Peyer's patch (tissue), 4 donors: ENCODE data around the gene F12. TPM values are rescaled to one million over a fixed set of nuclear protein-coding genes. Genes with fewer than 3 reads are reported as not detected.
"Not testable (repeated sequence)": the region's sequence is repeated elsewhere in the genome, so short reads cannot be mapped to it uniquely, and the experiment has no call there.

Experiments
- DNase-seq, 3 donors: peaks; one replicate each; pipeline ENCODE4 v3.0.0-alpha.2; 2017 to 2019
- H3K27ac ChIP-seq, 4 donors: fragments of 200-600 bp; sonication (generic); one replicate each; pipeline ENCODE4 v1.5.1; 2016 to 2019
- H3K27me3 ChIP-seq, 2 donors: fragments of 200-600 bp; sonication (generic); one replicate each; pipeline ENCODE4 v1.5.1; 2019
- H3K36me3 ChIP-seq, 3 donors: fragments of 200-600 bp; sonication (generic); one replicate each; pipeline ENCODE4 v1.5.1; 2016 to 2019
- H3K4me1 ChIP-seq, 4 donors: fragments of 200-600 bp; sonication (generic); one replicate each; pipeline ENCODE4 v1.5.1; 2016 to 2019
- H3K4me3 ChIP-seq, 4 donors: fragments of 200-600 bp; sonication (generic); 1 replicate in 3 of 4; 2 replicates in 1 of 4; pipeline ENCODE4 v1.5.1; 2016 to 2019; ENCODE audit warnings: mild to moderate bottlenecking in 1 of 4
- H3K9me3 ChIP-seq, 4 donors: fragments of 200-600 bp; sonication (generic); one replicate each; pipeline ENCODE4 v1.5.1; 2016 to 2019; ENCODE audit warnings: mild to moderate bottlenecking in 1 of 4
- POLR2A ChIP-seq, 2 donors: fragments of 450-650 bp; IDR thresholded peaks; one replicate each; pipeline ENCODE4 v1.5.1; 2017; ENCODE audit warnings: antibody characterized with exemption in 2 of 2, mild to moderate bottlenecking in 2 of 2, moderate library complexity in 2 of 2
- total RNA-seq, 4 donors: library from RNA; depleted of rRNA; stranded (reverse); fragments of >200 nt; gene quantifications; one replicate each; pipeline ENCODE4 v1.1.0, GENCODE V29; 2016
- TF ChIP-seq, protein P1 (sequence below), 6 experiments: fragments of 450-650 bp in 4 of 6; fragments of 200-600 bp in 2 of 6; sonication (generic) in 1 of 6; IDR thresholded peaks; one replicate each; pipeline ENCODE4 v1.5.1; 2017 to 2019; ENCODE audit warnings: antibody characterized with exemption in 6 of 6, mild to moderate bottlenecking in 3 of 6, moderate library complexity in 1 of 6

The F12 gene
- total RNA-seq, 4 donors from 2014 or later: 1.7 to 22.2 (median 7.8) TPM

DNA sequence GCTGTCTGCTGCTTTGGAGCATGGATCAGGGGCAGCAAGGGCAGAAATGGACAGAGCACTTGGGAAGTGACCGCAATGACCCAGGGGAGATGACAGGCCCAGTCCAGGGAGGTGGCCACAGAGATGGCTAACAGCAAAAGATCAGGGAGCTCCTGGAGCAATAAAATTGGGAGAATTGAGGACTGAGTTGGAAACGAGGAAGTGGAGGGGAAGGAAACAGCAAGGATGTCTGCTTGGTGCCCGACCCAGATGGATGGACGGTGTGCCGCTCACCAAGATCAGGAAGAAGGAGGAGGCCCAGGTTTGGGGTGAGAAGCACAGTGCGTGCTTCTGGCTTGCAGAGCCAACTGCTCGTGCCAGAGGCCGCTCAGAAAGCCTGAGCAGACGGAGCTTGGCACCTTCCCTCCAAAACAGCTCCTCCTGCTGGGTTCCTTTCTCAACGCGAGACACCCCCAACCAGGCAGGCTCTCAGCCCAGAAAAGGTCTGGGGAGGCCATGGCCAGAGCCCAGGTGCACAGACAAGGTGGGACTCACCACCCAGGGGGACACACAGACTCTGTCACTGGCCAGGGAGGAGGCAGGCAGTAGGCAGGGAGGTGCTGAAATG, 26.8 kb downstream of the F12 start:
- Histone ChIP-seq H3K4me1 (no peaks in the 10 kb centered on the region), H3K36me3 (no peaks in the 10 kb centered on the region), H3K27me3 (no peaks in the 10 kb centered on the region), H3K27ac (no peak overlapping the region), H3K9me3 (no peaks in the 10 kb centered on the region), H3K4me3 (no peak overlapping the region)
- no peak for TF ChIP-seq POLR2A (IDR thresholded peaks at IDR 0.05)
- TF ChIP-seq, protein P1, sequence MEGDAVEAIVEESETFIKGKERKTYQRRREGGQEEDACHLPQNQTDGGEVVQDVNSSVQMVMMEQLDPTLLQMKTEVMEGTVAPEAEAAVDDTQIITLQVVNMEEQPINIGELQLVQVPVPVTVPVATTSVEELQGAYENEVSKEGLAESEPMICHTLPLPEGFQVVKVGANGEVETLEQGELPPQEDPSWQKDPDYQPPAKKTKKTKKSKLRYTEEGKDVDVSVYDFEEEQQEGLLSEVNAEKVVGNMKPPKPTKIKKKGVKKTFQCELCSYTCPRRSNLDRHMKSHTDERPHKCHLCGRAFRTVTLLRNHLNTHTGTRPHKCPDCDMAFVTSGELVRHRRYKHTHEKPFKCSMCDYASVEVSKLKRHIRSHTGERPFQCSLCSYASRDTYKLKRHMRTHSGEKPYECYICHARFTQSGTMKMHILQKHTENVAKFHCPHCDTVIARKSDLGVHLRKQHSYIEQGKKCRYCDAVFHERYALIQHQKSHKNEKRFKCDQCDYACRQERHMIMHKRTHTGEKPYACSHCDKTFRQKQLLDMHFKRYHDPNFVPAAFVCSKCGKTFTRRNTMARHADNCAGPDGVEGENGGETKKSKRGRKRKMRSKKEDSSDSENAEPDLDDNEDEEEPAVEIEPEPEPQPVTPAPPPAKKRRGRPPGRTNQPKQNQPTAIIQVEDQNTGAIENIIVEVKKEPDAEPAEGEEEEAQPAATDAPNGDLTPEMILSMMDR (IDR thresholded peaks at IDR 0.05): peak in 3 of 6 experiments; percentile 13 to 31 (median 17)
- no peak for DNase-seq

DNA sequence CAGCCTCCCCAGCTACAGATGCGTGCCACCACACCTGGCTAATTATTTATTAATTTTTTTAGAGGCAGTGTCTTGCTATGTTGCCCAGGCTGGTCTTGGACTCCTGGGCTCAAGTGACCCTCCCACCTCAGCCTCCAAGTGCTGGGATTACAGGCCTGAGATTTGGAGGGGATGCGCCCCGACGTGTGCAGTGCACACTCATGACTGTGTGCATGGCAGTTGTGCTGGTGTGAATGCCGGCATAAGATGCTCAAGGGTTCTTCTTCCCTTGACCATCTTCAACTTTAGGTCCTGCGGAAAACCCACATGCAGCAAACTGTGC, 28.6 kb downstream of the F12 start:
- Histone ChIP-seq H3K4me3 (no peak overlapping the region), H3K4me1 (no peaks in the 10 kb centered on the region), H3K36me3 (no peaks in the 10 kb centered on the region), H3K27ac (no peak overlapping the region), H3K9me3 (no peaks in the 10 kb centered on the region), H3K27me3 (no peaks in the 10 kb centered on the region)
- no peak for DNase-seq
- TF ChIP-seq POLR2A (IDR thresholded peaks at IDR 0.05): no peak
- TF ChIP-seq, protein P1 (IDR thresholded peaks at IDR 0.05): no peak

DNA sequence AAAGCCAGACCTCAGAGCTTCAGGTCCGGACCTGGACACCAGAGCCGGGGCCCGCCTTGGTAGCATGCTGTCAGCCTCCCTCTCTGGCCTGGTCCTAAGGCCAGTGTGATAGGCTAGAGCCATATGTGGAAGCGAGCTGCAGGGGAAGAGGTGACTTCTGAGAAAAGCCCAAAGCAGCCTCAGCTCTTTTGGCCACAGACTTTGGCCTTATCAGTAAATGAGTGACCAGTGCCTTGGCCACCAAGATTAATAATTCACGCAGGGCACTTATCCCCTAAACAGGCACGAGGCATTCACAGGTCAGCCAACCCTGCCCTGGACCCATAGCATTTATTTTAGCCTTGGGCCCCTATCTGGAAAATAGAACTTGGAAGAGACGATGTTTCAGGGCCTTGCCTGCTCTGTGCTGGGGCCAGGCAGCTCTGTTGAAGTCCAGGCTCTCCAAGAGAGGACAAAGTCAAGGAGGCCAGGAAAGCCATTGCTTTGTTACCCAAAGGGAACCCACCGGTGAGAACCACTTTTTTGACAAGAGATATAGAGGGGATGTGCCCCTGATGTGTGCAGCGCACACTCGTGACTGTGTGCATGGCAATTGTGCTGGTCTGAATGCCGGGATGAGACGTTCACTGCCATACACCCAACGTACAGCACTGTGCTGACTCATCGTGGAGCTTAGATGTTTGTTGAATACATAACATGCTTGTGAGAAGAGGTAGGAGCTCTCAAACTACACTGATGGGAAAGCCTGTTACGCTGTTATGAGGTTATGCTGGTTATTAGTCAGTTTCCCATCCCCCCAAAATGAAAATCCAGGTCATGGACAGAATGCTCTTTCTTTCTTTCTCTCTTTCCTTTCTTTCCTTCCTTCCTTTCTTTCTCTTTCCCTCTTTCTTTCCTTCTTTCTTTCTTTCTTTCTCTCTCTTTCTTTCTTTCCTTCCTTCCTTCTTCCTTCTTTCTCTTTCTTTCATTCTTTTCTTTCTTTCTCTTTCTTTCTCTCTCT, 30.2 kb downstream of the F12 start:
- Histone ChIP-seq H3K36me3 (no peaks in the 10 kb centered on the region), H3K27ac (no peak overlapping the region), H3K9me3 (no peaks in the 10 kb centered on the region), H3K4me3 (no peak overlapping the region), H3K27me3 (no peaks in the 10 kb centered on the region), H3K4me1 (no peaks in the 10 kb centered on the region)
- DNase-seq: no peak
- TF ChIP-seq POLR2A (IDR thresholded peaks at IDR 0.05): no peak
- TF ChIP-seq, protein P1 (IDR thresholded peaks at IDR 0.05): no peak

DNA sequence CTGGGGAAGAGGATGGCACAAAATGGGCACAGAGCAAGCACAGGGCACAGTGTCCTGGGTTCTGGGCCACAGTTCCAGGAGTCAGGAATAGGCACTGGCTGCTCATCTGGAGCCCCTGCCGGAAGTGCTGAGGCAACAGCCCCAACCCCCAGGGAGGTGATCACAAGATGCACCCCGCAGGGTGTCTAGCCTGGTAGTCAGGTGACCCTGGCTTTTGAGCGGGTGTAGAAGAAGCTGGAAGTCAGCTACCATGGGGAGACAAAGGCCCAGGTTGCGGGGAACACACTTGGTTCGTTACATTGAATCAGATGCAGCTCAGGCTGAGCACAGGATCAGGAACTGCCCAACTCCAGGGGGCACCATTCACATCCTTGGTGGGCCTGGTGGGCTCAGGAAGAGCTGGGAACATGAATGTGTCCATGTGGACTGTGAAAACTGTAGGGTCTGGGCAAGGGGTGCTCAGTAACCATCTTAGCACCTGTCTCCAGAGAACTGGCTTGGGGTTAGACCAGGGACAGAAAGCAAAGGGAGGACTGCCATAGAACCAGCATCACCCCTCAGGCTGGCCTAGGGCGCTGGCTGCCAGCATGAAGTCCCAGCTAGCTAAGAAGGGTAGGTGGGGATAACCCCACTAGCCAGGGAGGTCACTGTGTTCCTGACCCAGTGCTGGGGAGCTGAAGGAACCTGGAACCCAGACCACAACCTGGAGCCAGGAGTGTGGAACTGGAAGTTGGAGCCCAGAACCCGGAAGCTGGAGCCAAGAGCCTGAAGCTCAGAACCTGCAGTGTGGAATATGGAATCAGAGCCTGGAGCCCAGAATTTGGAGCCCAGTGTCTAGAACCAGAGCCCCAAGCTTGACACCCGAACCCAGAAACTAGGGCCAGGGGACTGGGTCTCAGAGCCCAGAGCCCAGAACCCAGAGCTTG, 31.2 kb downstream of the F12 start:
- no peak for DNase-seq
- H3K4me3 ChIP-seq: no peak overlapping the region
- no peaks in the 10 kb centered on the region for H3K27me3 ChIP-seq
- peaks cover 0 to 6% (median 0%) of the 10 kb centered on the region in 4 donors for H3K4me1 ChIP-seq
- H3K27ac ChIP-seq: no peak overlapping the region
- H3K36me3 ChIP-seq: no peaks in the 10 kb centered on the region
- no peak for TF ChIP-seq POLR2A (IDR thresholded peaks at IDR 0.05)
- TF ChIP-seq, protein P1 (IDR thresholded peaks at IDR 0.05): no peak
- H3K9me3 ChIP-seq: no peaks in the 10 kb centered on the region

DNA sequence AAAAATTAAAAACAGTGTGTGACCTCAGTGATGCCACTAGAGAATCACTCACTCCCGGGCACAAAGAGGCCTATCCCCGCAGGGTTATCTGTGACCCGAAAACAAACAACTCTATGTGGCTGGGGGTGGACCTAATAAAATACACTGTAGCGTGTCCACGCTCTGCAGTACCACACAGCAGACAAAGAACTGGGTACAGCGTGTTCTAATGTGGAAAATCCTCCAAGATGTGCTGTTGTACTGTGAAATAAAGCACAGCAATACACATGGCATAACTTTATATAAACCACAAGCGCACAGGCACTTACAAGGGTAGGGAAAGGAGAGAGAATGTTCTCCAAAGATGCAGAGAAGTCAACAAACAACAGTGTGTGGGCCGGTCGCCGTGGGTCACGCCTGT, 33.3 kb downstream of the F12 start:
- H3K4me1 ChIP-seq: peaks cover 0 to 21% (median 3%) of the 10 kb centered on the region in 4 donors
- H3K36me3 ChIP-seq: no peaks in the 10 kb centered on the region
- no peak overlapping the region for H3K27ac ChIP-seq
- no peaks in the 10 kb centered on the region for H3K9me3 ChIP-seq
- H3K4me3 ChIP-seq: no peak overlapping the region
- no peaks in the 10 kb centered on the region for H3K27me3 ChIP-seq
- DNase-seq: no peak
- TF ChIP-seq, protein P1 (IDR thresholded peaks at IDR 0.05): no peak
- no peak for TF ChIP-seq POLR2A (IDR thresholded peaks at IDR 0.05)

DNA sequence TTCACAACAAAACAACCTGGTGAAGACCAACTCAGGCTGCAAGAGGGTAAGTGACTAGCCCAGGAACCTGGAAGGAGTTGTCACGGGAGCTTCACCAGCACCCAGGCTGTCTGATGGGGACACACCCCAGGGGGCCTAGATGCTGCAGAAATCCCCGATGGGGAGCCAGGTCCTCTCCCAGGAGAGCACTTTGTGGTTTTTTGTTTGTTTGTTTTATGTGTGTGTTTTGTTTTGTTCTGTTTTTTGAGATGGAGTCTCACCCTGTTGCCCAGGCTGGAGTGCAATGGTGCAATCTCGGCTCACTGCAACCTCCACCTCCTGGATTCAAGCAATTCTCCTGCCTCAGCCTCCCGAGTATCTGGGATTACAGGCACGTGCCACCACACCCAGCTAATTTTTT, 33.8 kb downstream of the F12 start:
- H3K27me3 ChIP-seq, H3K9me3 ChIP-seq, DNase-seq, H3K27ac ChIP-seq, H3K36me3 ChIP-seq, H3K4me3 ChIP-seq: not testable (repeated sequence)
- peaks cover 0 to 21% (median 4%) of the 10 kb centered on the region in 4 donors for H3K4me1 ChIP-seq
